H1 (cell line): ENCODE results near the gene SPATA33. TPM values are rescaled to one million over a fixed set of nuclear protein-coding genes. Genes with fewer than 3 reads are reported as not detected.

Source experiments
- CHD2 ChIP-seq: IDR thresholded peaks from 2 replicates; pipeline ENCODE4 v1.6.1; 2012; ENCODE audit warnings: low read length, improper control_type of control experiment
- CTBP2 ChIP-seq: IDR thresholded peaks from 2 replicates; pipeline ENCODE4 v1.7.0; 2011; ENCODE audit warnings: borderline replicate concordance, mild to moderate bottlenecking, moderate library complexity, mixed read lengths, low read length; ENCODE audit not compliant: insufficient read depth, insufficient read length
- HDAC6 ChIP-seq: IDR thresholded peaks from one replicate; pipeline ENCODE4 v1.7.1; 2012; ENCODE audit warnings: low read depth, mild to moderate bottlenecking, inconsistent platforms, low read length, moderate library complexity
- POLR2A ChIP-seq, 2 experiments: IDR thresholded peaks; 1 replicate in 1 of 2; 2 replicates in 1 of 2; pipeline ENCODE4 v1.6.1; 2011; ENCODE audit warnings: low read depth in 2 of 2, low read length in 2 of 2, mild to moderate bottlenecking in 2 of 2; ENCODE audit errors: control extremely low read depth in 1 of 2
- SAP30 ChIP-seq: fragments of 300-600 bp; sonication (generic); IDR thresholded peaks from 2 replicates; pipeline ENCODE4 v1.7.1; 2012; ENCODE audit warnings: low read length, moderate library complexity, mild to moderate bottlenecking, inconsistent platforms; ENCODE audit not compliant: insufficient read depth, insufficient replicate concordance
- TAF1 ChIP-seq: IDR thresholded peaks from 2 replicates; pipeline ENCODE4 v1.6.1; 2011; ENCODE audit warnings: mild to moderate bottlenecking, low read depth, low read length
- ZNF274 ChIP-seq: IDR thresholded peaks from 2 replicates; pipeline ENCODE4 v1.7.0; 2012; ENCODE audit warnings: low read length, borderline replicate concordance; ENCODE audit errors: extremely low read depth
- polyA plus RNA-seq, 7 experiments: library from polyadenylated mRNA; depleted of rRNA in 3 of 7; stranded (reverse) in 5 of 7; unstranded in 2 of 7; fragments of >200 nt in 5 of 7; fragments of 200-250 nt in 2 of 7; gene quantifications; 1 replicate in 5 of 7; 2 replicates in 1 of 7; 4 replicates in 1 of 7; pipeline versions ENCODE4 v1.2.1 to v1.2.3, GENCODE V29; 2011 to 2013; ENCODE audit warnings: missing spikeins in 2 of 7, mixed read lengths in 2 of 7
- total RNA-seq: library from RNA; stranded (reverse); fragmentation: NEBNext Ultra II Directional; extraction: Animal tissue kit (Norgen Biotek cat#: 25700); gene quantifications from 2 replicates; pipeline ENCODE4 v1.2.1, GENCODE V29; 2021
- TF ChIP-seq, protein P1 (sequence below): IDR thresholded peaks from 2 replicates; pipeline ENCODE4 v1.6.1; 2011; ENCODE audit warnings: low read length, improper control_type of control experiment
- TF ChIP-seq, protein P2 (sequence below): fragments of 300-600 bp; sonication (generic); IDR thresholded peaks from 2 replicates; pipeline ENCODE4 v1.7.1; 2012; ENCODE audit warnings: low read length, moderate library complexity, mild to moderate bottlenecking, inconsistent platforms; ENCODE audit not compliant: insufficient replicate concordance

Gene SPATA33
- total and polyA plus RNA-seq, 2 of the 8 experiments (the other 6 are each of a cell fraction or from before 2014, with no cell fraction given) = 5.4 to 16.9 TPM

DNA sequence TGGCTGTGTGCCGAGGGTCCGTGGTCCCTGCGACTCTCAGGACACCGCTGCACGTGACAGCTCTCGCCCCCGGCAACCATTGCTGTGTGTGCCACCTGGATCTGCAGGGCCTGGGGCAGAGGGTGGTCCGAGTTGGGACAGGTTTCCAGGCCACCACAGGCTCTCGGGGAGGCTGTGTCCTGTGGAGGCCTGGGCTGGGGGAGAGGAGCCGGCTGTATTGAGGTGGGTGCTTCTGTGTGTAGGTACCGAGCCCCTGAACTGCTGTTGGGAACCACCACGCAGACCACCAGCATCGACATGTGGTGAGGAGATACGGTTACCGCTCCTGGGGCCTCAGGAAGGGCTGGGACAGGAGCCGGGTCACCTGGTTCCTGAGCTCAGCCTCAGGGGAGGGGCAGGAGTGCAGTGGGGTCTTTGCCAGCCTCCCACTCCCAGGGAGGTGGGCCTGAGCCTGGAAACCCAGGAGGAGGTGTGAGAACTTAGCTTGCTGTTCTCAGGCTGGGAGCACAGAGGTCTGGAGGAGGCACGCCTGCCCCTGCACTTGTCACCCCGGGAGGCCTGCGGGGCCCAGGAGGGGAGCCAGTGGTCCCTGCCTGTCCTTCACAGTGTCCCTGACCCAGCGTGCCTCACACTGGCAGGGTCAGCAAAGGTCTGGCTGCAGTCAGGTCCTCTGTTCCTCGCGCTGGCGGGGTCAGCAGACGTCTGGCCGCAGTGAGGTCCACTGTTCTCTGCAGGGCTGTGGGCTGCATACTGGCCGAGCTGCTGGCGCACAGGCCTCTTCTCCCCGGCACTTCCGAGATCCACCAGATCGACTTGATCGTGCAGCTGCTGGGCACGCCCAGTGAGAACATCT is 36.5 kb downstream of the SPATA33 start (continued):
- TF ChIP-seq, protein P1, sequence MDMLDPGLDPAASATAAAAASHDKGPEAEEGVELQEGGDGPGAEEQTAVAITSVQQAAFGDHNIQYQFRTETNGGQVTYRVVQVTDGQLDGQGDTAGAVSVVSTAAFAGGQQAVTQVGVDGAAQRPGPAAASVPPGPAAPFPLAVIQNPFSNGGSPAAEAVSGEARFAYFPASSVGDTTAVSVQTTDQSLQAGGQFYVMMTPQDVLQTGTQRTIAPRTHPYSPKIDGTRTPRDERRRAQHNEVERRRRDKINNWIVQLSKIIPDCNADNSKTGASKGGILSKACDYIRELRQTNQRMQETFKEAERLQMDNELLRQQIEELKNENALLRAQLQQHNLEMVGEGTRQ = no peak
- no peak for TF ChIP-seq TAF1
- TF ChIP-seq, protein P2, sequence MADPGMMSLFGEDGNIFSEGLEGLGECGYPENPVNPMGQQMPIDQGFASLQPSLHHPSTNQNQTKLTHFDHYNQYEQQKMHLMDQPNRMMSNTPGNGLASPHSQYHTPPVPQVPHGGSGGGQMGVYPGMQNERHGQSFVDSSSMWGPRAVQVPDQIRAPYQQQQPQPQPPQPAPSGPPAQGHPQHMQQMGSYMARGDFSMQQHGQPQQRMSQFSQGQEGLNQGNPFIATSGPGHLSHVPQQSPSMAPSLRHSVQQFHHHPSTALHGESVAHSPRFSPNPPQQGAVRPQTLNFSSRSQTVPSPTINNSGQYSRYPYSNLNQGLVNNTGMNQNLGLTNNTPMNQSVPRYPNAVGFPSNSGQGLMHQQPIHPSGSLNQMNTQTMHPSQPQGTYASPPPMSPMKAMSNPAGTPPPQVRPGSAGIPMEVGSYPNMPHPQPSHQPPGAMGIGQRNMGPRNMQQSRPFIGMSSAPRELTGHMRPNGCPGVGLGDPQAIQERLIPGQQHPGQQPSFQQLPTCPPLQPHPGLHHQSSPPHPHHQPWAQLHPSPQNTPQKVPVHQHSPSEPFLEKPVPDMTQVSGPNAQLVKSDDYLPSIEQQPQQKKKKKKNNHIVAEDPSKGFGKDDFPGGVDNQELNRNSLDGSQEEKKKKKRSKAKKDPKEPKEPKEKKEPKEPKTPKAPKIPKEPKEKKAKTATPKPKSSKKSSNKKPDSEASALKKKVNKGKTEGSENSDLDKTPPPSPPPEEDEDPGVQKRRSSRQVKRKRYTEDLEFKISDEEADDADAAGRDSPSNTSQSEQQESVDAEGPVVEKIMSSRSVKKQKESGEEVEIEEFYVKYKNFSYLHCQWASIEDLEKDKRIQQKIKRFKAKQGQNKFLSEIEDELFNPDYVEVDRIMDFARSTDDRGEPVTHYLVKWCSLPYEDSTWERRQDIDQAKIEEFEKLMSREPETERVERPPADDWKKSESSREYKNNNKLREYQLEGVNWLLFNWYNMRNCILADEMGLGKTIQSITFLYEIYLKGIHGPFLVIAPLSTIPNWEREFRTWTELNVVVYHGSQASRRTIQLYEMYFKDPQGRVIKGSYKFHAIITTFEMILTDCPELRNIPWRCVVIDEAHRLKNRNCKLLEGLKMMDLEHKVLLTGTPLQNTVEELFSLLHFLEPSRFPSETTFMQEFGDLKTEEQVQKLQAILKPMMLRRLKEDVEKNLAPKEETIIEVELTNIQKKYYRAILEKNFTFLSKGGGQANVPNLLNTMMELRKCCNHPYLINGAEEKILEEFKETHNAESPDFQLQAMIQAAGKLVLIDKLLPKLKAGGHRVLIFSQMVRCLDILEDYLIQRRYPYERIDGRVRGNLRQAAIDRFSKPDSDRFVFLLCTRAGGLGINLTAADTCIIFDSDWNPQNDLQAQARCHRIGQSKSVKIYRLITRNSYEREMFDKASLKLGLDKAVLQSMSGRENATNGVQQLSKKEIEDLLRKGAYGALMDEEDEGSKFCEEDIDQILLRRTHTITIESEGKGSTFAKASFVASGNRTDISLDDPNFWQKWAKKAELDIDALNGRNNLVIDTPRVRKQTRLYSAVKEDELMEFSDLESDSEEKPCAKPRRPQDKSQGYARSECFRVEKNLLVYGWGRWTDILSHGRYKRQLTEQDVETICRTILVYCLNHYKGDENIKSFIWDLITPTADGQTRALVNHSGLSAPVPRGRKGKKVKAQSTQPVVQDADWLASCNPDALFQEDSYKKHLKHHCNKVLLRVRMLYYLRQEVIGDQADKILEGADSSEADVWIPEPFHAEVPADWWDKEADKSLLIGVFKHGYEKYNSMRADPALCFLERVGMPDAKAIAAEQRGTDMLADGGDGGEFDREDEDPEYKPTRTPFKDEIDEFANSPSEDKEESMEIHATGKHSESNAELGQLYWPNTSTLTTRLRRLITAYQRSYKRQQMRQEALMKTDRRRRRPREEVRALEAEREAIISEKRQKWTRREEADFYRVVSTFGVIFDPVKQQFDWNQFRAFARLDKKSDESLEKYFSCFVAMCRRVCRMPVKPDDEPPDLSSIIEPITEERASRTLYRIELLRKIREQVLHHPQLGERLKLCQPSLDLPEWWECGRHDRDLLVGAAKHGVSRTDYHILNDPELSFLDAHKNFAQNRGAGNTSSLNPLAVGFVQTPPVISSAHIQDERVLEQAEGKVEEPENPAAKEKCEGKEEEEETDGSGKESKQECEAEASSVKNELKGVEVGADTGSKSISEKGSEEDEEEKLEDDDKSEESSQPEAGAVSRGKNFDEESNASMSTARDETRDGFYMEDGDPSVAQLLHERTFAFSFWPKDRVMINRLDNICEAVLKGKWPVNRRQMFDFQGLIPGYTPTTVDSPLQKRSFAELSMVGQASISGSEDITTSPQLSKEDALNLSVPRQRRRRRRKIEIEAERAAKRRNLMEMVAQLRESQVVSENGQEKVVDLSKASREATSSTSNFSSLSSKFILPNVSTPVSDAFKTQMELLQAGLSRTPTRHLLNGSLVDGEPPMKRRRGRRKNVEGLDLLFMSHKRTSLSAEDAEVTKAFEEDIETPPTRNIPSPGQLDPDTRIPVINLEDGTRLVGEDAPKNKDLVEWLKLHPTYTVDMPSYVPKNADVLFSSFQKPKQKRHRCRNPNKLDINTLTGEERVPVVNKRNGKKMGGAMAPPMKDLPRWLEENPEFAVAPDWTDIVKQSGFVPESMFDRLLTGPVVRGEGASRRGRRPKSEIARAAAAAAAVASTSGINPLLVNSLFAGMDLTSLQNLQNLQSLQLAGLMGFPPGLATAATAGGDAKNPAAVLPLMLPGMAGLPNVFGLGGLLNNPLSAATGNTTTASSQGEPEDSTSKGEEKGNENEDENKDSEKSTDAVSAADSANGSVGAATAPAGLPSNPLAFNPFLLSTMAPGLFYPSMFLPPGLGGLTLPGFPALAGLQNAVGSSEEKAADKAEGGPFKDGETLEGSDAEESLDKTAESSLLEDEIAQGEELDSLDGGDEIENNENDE = no peak
- TF ChIP-seq SAP30 = no peak
- no peak for TF ChIP-seq HDAC6
- TF ChIP-seq CHD2 = no peak
- TF ChIP-seq POLR2A (IDR thresholded peaks at IDR 0.05; ENCODE audit: control extremely low read depth in 1 of 2, low read depth in 2 of 2, low read length in 2 of 2) = no peak
- no peak for TF ChIP-seq ZNF274
- no peak for TF ChIP-seq CTBP2
